CD4-positive, alpha-beta memory T cell (primary cell): ENCODE measurements around the gene PLEKHA6. TPM values are rescaled to one million over a fixed set of nuclear protein-coding genes. Genes with fewer than 3 reads are reported as not detected.

Experiments used
- CTCF ChIA-PET: fragments of 350-600 bp; sonication (Branson Sonifier 250); formaldehyde crosslinking; loops from one replicate; lab custom pipeline; 2021; ENCODE audit warnings: inconsistent platforms; ENCODE audit not compliant: partially characterized antibody; lab: Charles Lee
- POLR2A ChIA-PET: fragments of 350-600 bp; sonication (Branson Sonifier 250); formaldehyde crosslinking; loops from one replicate; lab custom pipeline; 2021; ENCODE audit not compliant: partially characterized antibody; lab: Charles Lee
- DNase-seq, 5 donors: peaks; one replicate each; pipeline versions ENCODE4 v3.0.0 to v3.0.0-alpha.2; 2020 to 2022; ENCODE audit warnings: mixed read lengths in 1 of 5
- H3K27ac ChIP-seq: one replicate; pipeline ENCODE4 v1.7.0; 2013; ENCODE audit warnings: low read depth, low read length
- H3K27me3 ChIP-seq: 2 replicates; pipeline ENCODE4 v1.7.0; 2013; ENCODE audit warnings: mild to moderate bottlenecking, low read length, moderate library complexity; ENCODE audit not compliant: insufficient read depth
- H3K36me3 ChIP-seq: 2 replicates; pipeline ENCODE4 v1.7.0; 2013; ENCODE audit warnings: mild to moderate bottlenecking, low read length, moderate library complexity; ENCODE audit not compliant: insufficient read depth
- H3K4me1 ChIP-seq: 2 replicates; pipeline ENCODE4 v1.7.0; 2013; ENCODE audit warnings: mild to moderate bottlenecking, low read length, moderate library complexity; ENCODE audit not compliant: insufficient read depth
- H3K4me3 ChIP-seq, 2 donors: one replicate each; pipeline ENCODE4 v1.7.0; 2013; ENCODE audit warnings: low read length in 2 of 2, mild to moderate bottlenecking in 1 of 2
- H3K9me3 ChIP-seq, 2 donors: one replicate each; pipeline ENCODE4 v1.7.0; 2013; ENCODE audit warnings: low read length in 2 of 2, control low read depth in 1 of 2; ENCODE audit not compliant: control insufficient read depth in 1 of 2
- H3K27ac Mint-ChIP-seq, 7 donors: one replicate each; pipeline ENCODE4 v1.8.0; 2020 to 2021; ENCODE audit warnings: mixed read lengths in 7 of 7, mild to moderate bottlenecking in 6 of 7, inconsistent platforms in 3 of 7, moderate library complexity in 3 of 7
- H3K27me3 Mint-ChIP-seq, 2 donors: one replicate each; pipeline ENCODE4 v1.8.0; 2020 to 2021; ENCODE audit warnings: mixed read lengths in 2 of 2
- H3K36me3 Mint-ChIP-seq, 2 donors: one replicate each; pipeline ENCODE4 v1.8.0; 2020 to 2021; ENCODE audit warnings: mixed read lengths in 2 of 2, inconsistent platforms in 1 of 2, mild to moderate bottlenecking in 1 of 2
- H3K4me1 Mint-ChIP-seq, 4 donors: one replicate each; pipeline ENCODE4 v1.8.0; 2020 to 2021; ENCODE audit warnings: mixed read lengths in 4 of 4, mild to moderate bottlenecking in 1 of 4
- H3K4me3 Mint-ChIP-seq, 8 donors: one replicate each; pipeline ENCODE4 v1.8.0; 2020 to 2021; ENCODE audit warnings: mixed read lengths in 8 of 8, mild to moderate bottlenecking in 7 of 8, moderate library complexity in 6 of 8, inconsistent platforms in 3 of 8
- H3K9me3 Mint-ChIP-seq, 8 donors: one replicate each; pipeline ENCODE4 v1.8.0; 2020 to 2021; ENCODE audit warnings: mixed read lengths in 8 of 8, mild to moderate bottlenecking in 5 of 8, inconsistent platforms in 3 of 8, moderate library complexity in 1 of 8
- intact Hi-C: fragments of 100-400 bp; cut with micrococcal nuclease; formaldehyde crosslinking; loops from one replicate; pipeline ENCODE4 v1.15.1; 2023
- polyA plus RNA-seq, 2 donors: library from polyadenylated mRNA; unstranded; fragments of 300-500 nt; fragmentation: Illumina TruSeq; gene quantifications; one replicate each; pipeline ENCODE4 v1.2.3, GENCODE V29; 2021
- total RNA-seq, 2 experiments: library from RNA; stranded (reverse); gene quantifications; one replicate each; pipeline ENCODE4 v1.2.3, GENCODE V29; 2021

The PLEKHA6 gene
- total and polyA plus RNA-seq, 4 experiments from 2014 or later = 0.15 to 0.89 (median 0.52) TPM; not detected in 1

GRCh38 chr1:204196068-204196795 lies 163.5 kb downstream of the PLEKHA6 start, which contains the start of gene KISS1:
Gene KISS1, minus strand, starts transcription at chr1:204196491. Its CDS starts 3,615 bp downstream, at chr1:204192876.
- ChIA-PET POLR2A (no interaction called here), CTCF (interaction anchor here (1.0 kb wide), 1 partner anchor 9 kb away, joined by 3 read pairs; no protein-coding TSS in a partner anchor)
- no peak for DNase-seq
- H3K27ac ChIP-seq = no peak within 1 kb of the TSS
- Mint-ChIP-seq H3K4me1 (peaks cover 4 to 24% (median 8%) of the 10 kb centered on the region in 4 donors), H3K9me3 (no peaks in the 10 kb centered on the region), H3K27ac (no peak within 1 kb of the TSS), H3K4me3 (peak within 1 kb of the TSS in 1 of 8 donors; percentile 11), H3K36me3 (no peaks in the 10 kb centered on the region), H3K27me3 (peaks cover 13 to 18% of the 10 kb centered on the region in 2 donors)
- no peaks in the 10 kb centered on the region for H3K4me1 ChIP-seq
- H3K9me3 ChIP-seq = no peaks in the 10 kb centered on the region
- intact Hi-C loops = no loop called here
- H3K27me3 ChIP-seq = no peaks in the 10 kb centered on the region
- H3K4me3 ChIP-seq = no peak within 1 kb of the TSS
- H3K36me3 ChIP-seq = no peaks in the 10 kb centered on the region

- no peak overlapping the region for H3K4me3 Mint-ChIP-seq
- H3K27ac Mint-ChIP-seq = no peak overlapping the region
Measured at GRCh38 chr1:204194771-204195170, 165.0 kb downstream of the PLEKHA6 start.

GRCh38 chr1:204194080-204194479 lies 165.6 kb downstream of the PLEKHA6 start:
- CTCF ChIA-PET = interaction anchor here (1.0 kb wide), 1 partner anchor 168 kb away, joined by 3 read pairs; no protein-coding TSS in a partner anchor
- Histone ChIP-seq H3K36me3 (no peaks in the 10 kb centered on the region), H3K4me1 (peaks cover 4% of the 10 kb centered on the region), H3K4me3 (no peak overlapping the region), H3K27me3 (no peaks in the 10 kb centered on the region), H3K27ac (no peak overlapping the region), H3K9me3 (no peaks in the 10 kb centered on the region)
- peak overlapping the region in 1 of 7 donors; percentile 31 for H3K27ac Mint-ChIP-seq
- intact Hi-C loops = no loop called here
- POLR2A ChIA-PET = no interaction called here
- no peaks in the 10 kb centered on the region for H3K36me3 Mint-ChIP-seq
- H3K9me3 Mint-ChIP-seq = no peaks in the 10 kb centered on the region
- H3K4me3 Mint-ChIP-seq = no peak overlapping the region
- peaks cover 16 to 32% of the 10 kb centered on the region in 2 donors for H3K27me3 Mint-ChIP-seq
- DNase-seq = no peak
- peaks cover 12 to 41% (median 15%) of the 10 kb centered on the region in 4 donors for H3K4me1 Mint-ChIP-seq

More at GRCh38 chr1:204194771-204195170, 165.0 kb downstream of the PLEKHA6 start:
- Histone ChIP-seq H3K4me3 (no peak overlapping the region), H3K27me3 (no peaks in the 10 kb centered on the region), H3K36me3 (no peaks in the 10 kb centered on the region), H3K9me3 (no peaks in the 10 kb centered on the region), H3K27ac (no peak overlapping the region), H3K4me1 (no peaks in the 10 kb centered on the region)
- CTCF ChIA-PET = interaction anchor here (1.0 kb wide), 1 partner anchor 168 kb away, joined by 3 read pairs; no protein-coding TSS in a partner anchor
- H3K4me1 Mint-ChIP-seq = peaks cover 8 to 35% (median 11%) of the 10 kb centered on the region in 4 donors
- POLR2A ChIA-PET = no interaction called here
- H3K27me3 Mint-ChIP-seq = peaks cover 13 to 26% of the 10 kb centered on the region in 2 donors
- H3K9me3 Mint-ChIP-seq = no peaks in the 10 kb centered on the region
- intact Hi-C loops = no loop called here
- DNase-seq = no peak
- no peaks in the 10 kb centered on the region for H3K36me3 Mint-ChIP-seq

GRCh38 chr1:204192589-204193352 lies 167.0 kb downstream of the PLEKHA6 start:
- Mint-ChIP-seq H3K27ac (no peak overlapping the region), H3K36me3 (no peaks in the 10 kb centered on the region), H3K27me3 (peaks cover 22 to 38% of the 10 kb centered on the region in 2 donors), H3K4me1 (peaks cover 14 to 45% (median 20%) of the 10 kb centered on the region in 4 donors), H3K4me3 (no peak overlapping the region), H3K9me3 (no peaks in the 10 kb centered on the region)
- intact Hi-C loops = no loop called here
- Histone ChIP-seq H3K27me3 (peaks cover 4% of the 10 kb centered on the region), H3K27ac (no peak overlapping the region), H3K4me3 (no peak overlapping the region), H3K36me3 (no peaks in the 10 kb centered on the region), H3K9me3 (no peaks in the 10 kb centered on the region), H3K4me1 (peaks cover 12% of the 10 kb centered on the region)
- no peak for DNase-seq
- ChIA-PET POLR2A (no interaction called here), CTCF (interaction anchor here (1.3 kb wide), 1 partner anchor 14 kb away, joined by 5 read pairs; no protein-coding TSS in a partner anchor)

- peaks cover 27 to 45% of the 10 kb centered on the region in 2 donors for H3K27me3 Mint-ChIP-seq
- Histone ChIP-seq H3K27ac (no peak overlapping the region), H3K9me3 (no peaks in the 10 kb centered on the region), H3K4me1 (peaks cover 12% of the 10 kb centered on the region), H3K4me3 (no peak overlapping the region), H3K36me3 (no peaks in the 10 kb centered on the region), H3K27me3 (peaks cover 6% of the 10 kb centered on the region)
- ChIA-PET CTCF (interaction anchor here (1.3 kb wide), 1 partner anchor 15 kb away, joined by 5 read pairs; no protein-coding TSS in a partner anchor), POLR2A (no interaction called here)
- no peaks in the 10 kb centered on the region for H3K36me3 Mint-ChIP-seq
- intact Hi-C loops = no loop called here
- no peak overlapping the region for H3K27ac Mint-ChIP-seq
- no peak overlapping the region for H3K4me3 Mint-ChIP-seq
- no peak for DNase-seq
- no peaks in the 10 kb centered on the region for H3K9me3 Mint-ChIP-seq
- peaks cover 14 to 45% (median 20%) of the 10 kb centered on the region in 4 donors for H3K4me1 Mint-ChIP-seq
Measured at GRCh38 chr1:204192046-204192445, 167.7 kb downstream of the PLEKHA6 start.

GRCh38 chr1:204191456-204191855 lies 168.3 kb downstream of the PLEKHA6 start:
- intact Hi-C loops = no loop called here
- Mint-ChIP-seq H3K27me3 (peaks cover 29 to 51% of the 10 kb centered on the region in 2 donors), H3K36me3 (no peaks in the 10 kb centered on the region), H3K4me1 (peaks cover 14 to 45% (median 20%) of the 10 kb centered on the region in 4 donors), H3K9me3 (no peaks in the 10 kb centered on the region), H3K27ac (peak overlapping the region in 1 of 7 donors; percentile 77), H3K4me3 (no peak overlapping the region)
- H3K27ac ChIP-seq = no peak overlapping the region
- H3K9me3 ChIP-seq = no peaks in the 10 kb centered on the region
- ChIA-PET POLR2A (no interaction called here), CTCF (interaction anchor here (1.0 to 1.1 kb wide), 2 partner anchors 7 to 16 kb away, joined by 3 to 6 read pairs; no protein-coding TSS in a partner anchor)
- peaks cover 12% of the 10 kb centered on the region for H3K4me1 ChIP-seq
- H3K4me3 ChIP-seq = no peak overlapping the region
- no peak for DNase-seq
- no peaks in the 10 kb centered on the region for H3K36me3 ChIP-seq
- H3K27me3 ChIP-seq = peaks cover 6% of the 10 kb centered on the region
